SK-N-MC (cell line): ENCODE data around the gene NRP1.

Experiments
- EZH2 ChIP-seq: fragments of 200-600 bp; sonication (generic); IDR thresholded peaks from one replicate; pipeline ENCODE4 v1.6.1; 2017; ENCODE audit warnings: antibody characterized with exemption
- POLR2AphosphoS5 ChIP-seq: IDR thresholded peaks from 2 replicates; pipeline ENCODE4 v1.6.1; 2012; ENCODE audit warnings: mild to moderate bottlenecking, low read depth, low read length, borderline replicate concordance

DNA sequence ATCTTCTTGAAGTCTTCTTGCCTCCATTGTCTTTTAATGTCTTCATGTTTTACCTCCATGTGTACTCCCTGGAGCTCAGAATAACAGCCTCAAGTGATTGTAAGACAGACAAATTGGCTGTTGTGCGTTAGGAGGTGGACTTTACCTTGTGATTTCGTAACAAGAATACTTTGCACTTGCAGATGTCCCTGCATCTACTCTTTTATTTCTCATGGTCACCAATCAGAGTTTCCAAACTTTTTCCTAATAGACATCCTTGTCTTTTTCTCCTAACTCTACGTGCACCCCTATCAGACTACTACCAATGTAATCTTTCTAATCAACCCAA lies 172.3 kb downstream of the NRP1 start:
- TF ChIP-seq POLR2AphosphoS5, result no peak
- no peak for TF ChIP-seq EZH2
